Measurements from ENCODE around the gene WARS2. TPM values are rescaled to one million over a fixed set of nuclear protein-coding genes. Genes with fewer than 3 reads are reported as not detected.

Gene WARS2
- total and polyA plus RNA-seq, 12 donors: 5.1 to 35.9 (median 20.9) TPM

DNA sequence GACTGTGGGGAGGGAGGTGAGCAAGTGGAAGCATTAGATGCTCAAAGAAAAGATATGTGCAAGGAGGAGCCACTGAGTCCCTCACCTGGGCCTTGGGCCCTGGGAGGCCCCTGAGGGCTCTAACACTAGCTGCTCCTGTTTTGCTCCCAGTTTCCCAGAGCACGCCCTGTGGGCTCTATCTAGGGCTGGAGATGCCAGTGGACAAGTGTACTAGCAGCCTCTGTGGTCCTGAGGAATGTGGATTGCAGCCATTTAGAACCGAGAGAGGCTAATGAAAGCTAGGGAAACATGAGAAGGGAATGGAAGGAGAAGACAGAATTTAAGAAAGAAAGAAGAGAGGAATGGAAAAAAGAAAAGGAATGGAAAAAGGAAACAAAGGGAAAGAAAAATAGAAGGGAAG lies 142.3 kb downstream of the WARS2 start:
- Histone ChIP-seq H3K27me3 (peaks cover 91% of the 10 kb centered on the region), H3K4me1 (replicated peaks in 1 of 2) (peaks cover 0 to 14% of the 10 kb centered on the region in 2 donors), H3K9me3 (replicated peaks in 1 of 3) (no peaks in the 10 kb centered on the region), H3K4me3 (no peak overlapping the region), H3K27ac (no peak overlapping the region), H3K36me3 (replicated peaks in 1 of 2) (no peaks in the 10 kb centered on the region)
- no peak for DNase-seq
- TF ChIP-seq POLR2A (IDR thresholded peaks at IDR 0.05): no peak
- TF ChIP-seq, protein P1, sequence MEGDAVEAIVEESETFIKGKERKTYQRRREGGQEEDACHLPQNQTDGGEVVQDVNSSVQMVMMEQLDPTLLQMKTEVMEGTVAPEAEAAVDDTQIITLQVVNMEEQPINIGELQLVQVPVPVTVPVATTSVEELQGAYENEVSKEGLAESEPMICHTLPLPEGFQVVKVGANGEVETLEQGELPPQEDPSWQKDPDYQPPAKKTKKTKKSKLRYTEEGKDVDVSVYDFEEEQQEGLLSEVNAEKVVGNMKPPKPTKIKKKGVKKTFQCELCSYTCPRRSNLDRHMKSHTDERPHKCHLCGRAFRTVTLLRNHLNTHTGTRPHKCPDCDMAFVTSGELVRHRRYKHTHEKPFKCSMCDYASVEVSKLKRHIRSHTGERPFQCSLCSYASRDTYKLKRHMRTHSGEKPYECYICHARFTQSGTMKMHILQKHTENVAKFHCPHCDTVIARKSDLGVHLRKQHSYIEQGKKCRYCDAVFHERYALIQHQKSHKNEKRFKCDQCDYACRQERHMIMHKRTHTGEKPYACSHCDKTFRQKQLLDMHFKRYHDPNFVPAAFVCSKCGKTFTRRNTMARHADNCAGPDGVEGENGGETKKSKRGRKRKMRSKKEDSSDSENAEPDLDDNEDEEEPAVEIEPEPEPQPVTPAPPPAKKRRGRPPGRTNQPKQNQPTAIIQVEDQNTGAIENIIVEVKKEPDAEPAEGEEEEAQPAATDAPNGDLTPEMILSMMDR (IDR thresholded peaks at IDR 0.05): no peak
- intact Hi-C loops (cut with DNase I): no loop called here
- WGBS, 4 donors: 14 to 49% (median 42%) methylated on average over 2 of the region's 2 CpGs

DNA sequence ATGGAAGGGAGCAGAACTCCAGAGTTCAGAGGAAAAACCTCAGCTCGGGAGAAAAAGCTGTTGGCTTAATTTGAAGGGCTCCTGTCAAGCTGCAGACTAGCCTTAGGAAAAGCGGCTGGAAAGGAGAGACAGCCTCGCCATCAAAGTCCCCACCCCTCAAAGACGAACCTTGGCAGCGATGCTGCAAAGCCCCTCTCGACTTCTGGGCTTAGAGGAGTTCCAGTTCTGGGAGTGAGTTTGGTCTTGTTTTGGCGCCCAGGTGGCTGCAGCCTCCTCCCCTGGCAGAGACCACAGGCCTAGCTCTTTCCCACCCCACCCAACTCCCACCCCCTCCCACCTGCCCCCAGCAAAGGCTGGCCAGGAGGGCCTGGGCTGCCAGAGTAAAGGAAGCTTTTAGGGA lies 143.2 kb downstream of the WARS2 start:
- no peaks in the 10 kb centered on the region for H3K36me3 ChIP-seq (replicated peaks in 1 of 2)
- intact Hi-C loops (cut with DNase I): no loop called here
- TF ChIP-seq POLR2A (IDR thresholded peaks at IDR 0.05): no peak
- TF ChIP-seq, protein P1 (IDR thresholded peaks at IDR 0.05): no peak
- no peak for DNase-seq
- H3K9me3 ChIP-seq (replicated peaks in 1 of 3): no peaks in the 10 kb centered on the region
- H3K4me3 ChIP-seq: no peak overlapping the region
- no peak overlapping the region for H3K27ac ChIP-seq
- H3K4me1 ChIP-seq (replicated peaks in 1 of 2): peaks cover 0 to 14% of the 10 kb centered on the region in 2 donors
- H3K27me3 ChIP-seq: peaks cover 91% of the 10 kb centered on the region
- 9 to 18% (median 16%) methylated on average over 6 to 7 of the region's 7 CpGs for WGBS, 4 donors

DNA sequence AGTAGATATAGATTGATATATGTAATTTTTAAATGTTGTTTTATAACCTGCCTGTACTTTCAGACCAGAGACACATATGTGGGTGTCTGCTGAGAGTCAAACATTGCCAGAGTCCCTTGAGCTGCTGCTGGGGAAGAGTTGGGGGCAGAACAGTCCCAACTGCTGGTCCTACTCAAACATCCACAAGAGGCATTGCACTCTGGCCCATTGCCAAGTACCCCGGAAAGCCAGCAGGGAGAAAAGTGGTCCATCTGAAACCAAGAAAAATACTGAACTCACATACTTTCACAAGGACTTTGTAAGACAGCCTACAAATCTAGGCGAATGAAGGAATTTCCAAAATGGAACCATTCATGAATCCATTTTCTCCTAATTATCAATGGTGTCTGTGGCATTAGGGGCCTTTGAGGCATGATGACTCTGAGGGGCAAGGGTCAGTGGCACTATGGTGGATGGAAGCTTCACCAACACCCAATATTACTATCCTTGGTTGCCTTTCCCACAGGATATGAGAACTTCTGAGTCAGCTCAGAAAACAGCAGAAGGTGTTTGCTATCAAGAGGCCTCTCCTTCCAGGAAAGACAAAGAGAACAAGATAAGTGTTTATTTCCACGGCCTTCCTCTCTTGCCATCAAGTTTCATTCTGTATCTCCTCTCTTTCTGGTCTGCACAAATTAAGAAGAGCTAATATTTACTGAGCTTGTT lies 145.0 kb downstream of the WARS2 start:
- DNase-seq: no peak
- WGBS, 4 donors: 53 to 72% (median 62%) methylated on average over 3 of the region's 3 CpGs
- no peaks in the 10 kb centered on the region for H3K9me3 ChIP-seq (replicated peaks in 1 of 3)
- H3K4me3 ChIP-seq: no peak overlapping the region
- TF ChIP-seq, protein P1 (IDR thresholded peaks at IDR 0.05): no peak
- TF ChIP-seq POLR2A (IDR thresholded peaks at IDR 0.05): no peak
- no peak overlapping the region for H3K27ac ChIP-seq
- H3K4me1 ChIP-seq (replicated peaks in 1 of 2): peaks cover 0 to 2% of the 10 kb centered on the region in 2 donors
- H3K36me3 ChIP-seq (replicated peaks in 1 of 2): no peaks in the 10 kb centered on the region
- intact Hi-C loops (cut with DNase I): no loop called here
- peaks cover 94% of the 10 kb centered on the region for H3K27me3 ChIP-seq

DNA sequence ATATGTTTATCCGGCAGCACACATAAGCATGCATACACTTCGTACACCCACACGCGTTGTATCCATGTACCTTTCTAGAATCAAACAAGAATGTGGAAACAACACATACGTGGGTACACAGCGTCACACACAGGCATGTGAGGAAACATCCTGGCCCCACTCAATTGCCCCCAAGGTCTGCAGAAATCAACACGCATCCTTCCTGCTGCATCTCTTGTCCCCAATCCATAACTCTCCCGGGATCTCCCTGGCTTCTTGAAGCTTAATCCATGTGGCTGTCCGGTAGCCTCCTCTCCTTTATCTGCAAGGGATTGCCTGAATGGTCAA lies 146.8 kb downstream of the WARS2 start:
- WGBS, 4 donors: 15 to 25% (median 18%) methylated on average over 9 of the region's 9 CpGs
- intact Hi-C loops (cut with DNase I): no loop called here
- no peaks in the 10 kb centered on the region for H3K4me1 ChIP-seq (replicated peaks in 1 of 2)
- no peak overlapping the region for H3K27ac ChIP-seq
- no peak for DNase-seq
- H3K27me3 ChIP-seq: peaks cover 93% of the 10 kb centered on the region
- no peaks in the 10 kb centered on the region for H3K36me3 ChIP-seq (replicated peaks in 1 of 2)
- H3K4me3 ChIP-seq: no peak overlapping the region
- H3K9me3 ChIP-seq (replicated peaks in 1 of 3): no peaks in the 10 kb centered on the region
- TF ChIP-seq, protein P1 (IDR thresholded peaks at IDR 0.05): no peak
- TF ChIP-seq POLR2A (IDR thresholded peaks at IDR 0.05): no peak

Measured in adrenal gland (tissue), 12 donors.